KMS-11 (cell line): ENCODE data around the gene SRPRB.

ENCODE experiments used
- H2AFZ ChIP-seq: fragments of 200-600 bp; sonication (generic); 2 replicates; pipeline ENCODE4 v1.6.1; 2016; ENCODE audit warnings: antibody characterized with exemption, mixed run types, low read depth
- H3K27ac ChIP-seq: fragments of 200-600 bp; sonication (generic); 2 replicates; pipeline ENCODE4 v1.6.1; 2016; ENCODE audit warnings: mild to moderate bottlenecking, mixed run types
- H3K27me3 ChIP-seq: fragments of 200-600 bp; sonication (generic); 2 replicates; pipeline ENCODE4 v1.6.1; 2017; ENCODE audit warnings: mild to moderate bottlenecking, low read depth, mixed run types, moderate library complexity; ENCODE audit not compliant: insufficient read depth
- H3K36me3 ChIP-seq: fragments of 200-600 bp; sonication (generic); 2 replicates; pipeline ENCODE4 v1.6.1; 2017; ENCODE audit warnings: mild to moderate bottlenecking, mixed run types; ENCODE audit not compliant: insufficient read depth
- H3K4me1 ChIP-seq: fragments of 200-600 bp; sonication (generic); 2 replicates; pipeline ENCODE4 v1.6.1; 2016; ENCODE audit warnings: mild to moderate bottlenecking, low read depth, mixed run types; ENCODE audit not compliant: poor library complexity, severe bottlenecking
- H3K4me2 ChIP-seq: fragments of 200-600 bp; sonication (generic); 2 replicates; pipeline ENCODE4 v1.7.0; 2016; ENCODE audit warnings: mild to moderate bottlenecking, mixed run types
- H3K4me3 ChIP-seq: fragments of 200-600 bp; sonication (generic); IDR thresholded peaks from 2 replicates; pipeline ENCODE4 v1.6.1; 2017; ENCODE audit warnings: low read depth, low read length, mixed read lengths; ENCODE audit not compliant: insufficient read depth
- H3K79me2 ChIP-seq: fragments of 200-600 bp; sonication (generic); 2 replicates; pipeline ENCODE4 v1.6.1; 2016; ENCODE audit warnings: low read depth, mixed run types; ENCODE audit not compliant: insufficient read depth
- H3K9ac ChIP-seq: fragments of 200-600 bp; sonication (generic); 2 replicates; pipeline ENCODE4 v1.6.1; 2016; ENCODE audit warnings: mild to moderate bottlenecking, mixed run types
- H4K20me1 ChIP-seq: fragments of 200-600 bp; sonication (generic); 2 replicates; pipeline ENCODE4 v1.6.1; 2016; ENCODE audit warnings: mild to moderate bottlenecking, mixed run types; ENCODE audit not compliant: insufficient read depth
- TF ChIP-seq, protein P1 (sequence below): fragments of 200-600 bp; sonication (generic); conservative IDR thresholded peaks from 2 replicates; pipeline ENCODE4 v1.6.1; 2017; ENCODE audit warnings: low read depth, mild to moderate bottlenecking, antibody characterized with exemption, low read length, moderate library complexity, mixed read lengths

The SRPRB gene

DNA sequence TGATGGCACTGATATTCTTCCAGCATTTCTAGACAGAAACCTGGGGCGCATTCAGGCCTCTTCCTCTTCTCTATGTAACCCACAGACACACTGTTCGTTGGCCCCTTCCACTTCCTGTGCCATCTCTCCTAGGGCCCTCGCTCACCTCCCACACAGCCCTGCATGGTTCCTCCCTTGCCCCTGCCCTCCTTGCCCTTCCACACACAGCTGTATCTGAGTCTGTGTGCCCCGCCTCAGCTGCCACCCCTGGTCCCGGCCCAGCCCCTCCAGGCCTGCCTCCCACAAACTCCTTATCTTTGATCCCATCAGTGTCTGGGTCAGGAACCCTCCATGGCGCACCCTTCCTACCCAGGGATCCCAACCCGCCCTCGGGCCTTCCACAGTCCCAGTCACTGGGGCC, 52.2 kb downstream of the SRPRB start:
- no peaks in the 10 kb centered on the region for H3K27me3 ChIP-seq
- H3K4me3 ChIP-seq: no peak overlapping the region
- no peaks in the 10 kb centered on the region for H3K36me3 ChIP-seq
- no peak overlapping the region for H3K9ac ChIP-seq
- H4K20me1 ChIP-seq: no peaks in the 10 kb centered on the region
- no peaks in the 10 kb centered on the region for H3K79me2 ChIP-seq
- H3K27ac ChIP-seq: no peak overlapping the region
- no peak overlapping the region for H3K4me2 ChIP-seq
- TF ChIP-seq, protein P1, sequence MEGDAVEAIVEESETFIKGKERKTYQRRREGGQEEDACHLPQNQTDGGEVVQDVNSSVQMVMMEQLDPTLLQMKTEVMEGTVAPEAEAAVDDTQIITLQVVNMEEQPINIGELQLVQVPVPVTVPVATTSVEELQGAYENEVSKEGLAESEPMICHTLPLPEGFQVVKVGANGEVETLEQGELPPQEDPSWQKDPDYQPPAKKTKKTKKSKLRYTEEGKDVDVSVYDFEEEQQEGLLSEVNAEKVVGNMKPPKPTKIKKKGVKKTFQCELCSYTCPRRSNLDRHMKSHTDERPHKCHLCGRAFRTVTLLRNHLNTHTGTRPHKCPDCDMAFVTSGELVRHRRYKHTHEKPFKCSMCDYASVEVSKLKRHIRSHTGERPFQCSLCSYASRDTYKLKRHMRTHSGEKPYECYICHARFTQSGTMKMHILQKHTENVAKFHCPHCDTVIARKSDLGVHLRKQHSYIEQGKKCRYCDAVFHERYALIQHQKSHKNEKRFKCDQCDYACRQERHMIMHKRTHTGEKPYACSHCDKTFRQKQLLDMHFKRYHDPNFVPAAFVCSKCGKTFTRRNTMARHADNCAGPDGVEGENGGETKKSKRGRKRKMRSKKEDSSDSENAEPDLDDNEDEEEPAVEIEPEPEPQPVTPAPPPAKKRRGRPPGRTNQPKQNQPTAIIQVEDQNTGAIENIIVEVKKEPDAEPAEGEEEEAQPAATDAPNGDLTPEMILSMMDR: no peak
- no peaks in the 10 kb centered on the region for H3K4me1 ChIP-seq
- H2AFZ ChIP-seq: no peak overlapping the region

DNA sequence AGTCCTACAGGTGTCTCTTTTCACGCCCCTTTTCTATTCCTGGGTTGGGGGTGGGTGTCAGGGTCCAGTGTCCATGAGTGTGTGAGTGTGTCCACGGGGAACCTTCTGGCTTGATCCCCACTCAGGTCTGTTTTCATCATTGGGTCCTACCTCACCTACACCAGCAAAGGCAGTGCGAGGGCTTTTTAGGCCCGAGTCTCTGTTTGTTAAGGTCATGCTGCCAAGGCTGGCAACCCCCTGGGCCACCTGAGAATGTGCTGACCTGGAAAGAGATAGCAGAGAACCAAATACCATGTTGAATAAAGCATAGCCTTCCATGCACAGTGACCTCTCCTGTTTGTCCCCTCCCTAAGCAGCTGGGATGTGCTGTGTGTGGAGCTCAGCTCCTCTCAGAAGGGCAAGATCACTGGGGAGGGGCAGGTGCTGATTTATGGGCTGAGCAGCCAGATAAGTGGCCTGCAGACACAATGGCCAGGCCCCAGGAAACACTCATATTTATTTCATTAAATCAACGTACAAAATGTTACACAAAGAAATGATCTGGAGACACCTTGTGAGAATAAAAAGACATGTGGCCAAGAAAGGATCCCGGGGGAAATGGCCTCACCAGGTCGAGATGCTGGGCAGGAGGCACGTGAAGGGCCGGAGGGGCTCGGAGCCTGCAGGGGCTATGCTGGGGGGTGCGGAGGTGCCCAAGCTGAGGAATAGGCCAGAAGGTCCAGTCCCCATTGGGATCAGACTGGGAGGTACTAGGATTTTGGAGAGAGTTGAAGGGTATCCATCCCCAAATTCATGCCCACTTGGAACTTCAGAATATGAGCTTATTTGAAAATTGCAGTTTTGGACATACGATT, 54.0 kb downstream of the SRPRB start:
- H3K9ac ChIP-seq: no peak overlapping the region
- H3K79me2 ChIP-seq: no peaks in the 10 kb centered on the region

DNA sequence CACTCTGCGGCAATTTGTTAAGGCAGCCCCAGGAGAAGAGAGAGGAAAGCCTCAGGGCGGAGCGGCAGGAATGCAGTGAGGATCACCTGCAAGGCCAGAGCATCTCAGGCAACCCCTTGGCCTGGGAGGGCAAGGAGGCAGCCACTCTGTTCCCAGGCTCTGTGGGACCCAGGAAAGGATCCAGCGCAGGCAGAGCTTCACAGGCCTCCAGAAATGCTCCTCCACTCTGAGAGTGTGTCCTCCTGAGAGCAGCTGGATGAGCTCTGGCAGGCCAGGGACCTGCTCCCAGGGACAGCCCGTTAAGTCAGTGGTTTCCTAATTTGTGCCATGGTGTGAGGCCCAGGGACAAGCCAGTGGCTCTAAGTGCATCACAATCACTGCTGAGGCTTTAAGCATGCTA, 54.9 kb downstream of the SRPRB start:
- no peaks in the 10 kb centered on the region for H3K4me1 ChIP-seq
- H4K20me1 ChIP-seq: no peaks in the 10 kb centered on the region
- H3K36me3 ChIP-seq: no peaks in the 10 kb centered on the region
- no peak overlapping the region for H3K4me3 ChIP-seq
- no peak overlapping the region for H2AFZ ChIP-seq
- H3K27me3 ChIP-seq: no peaks in the 10 kb centered on the region
- no peak overlapping the region for H3K4me2 ChIP-seq
- TF ChIP-seq, protein P1: no peak
- no peak overlapping the region for H3K27ac ChIP-seq
- H3K9ac ChIP-seq: no peak overlapping the region
- no peaks in the 10 kb centered on the region for H3K79me2 ChIP-seq

More for the DNA sequence above, 54.0 kb downstream of the SRPRB start:
- H3K4me1 ChIP-seq: no peaks in the 10 kb centered on the region
- H3K4me3 ChIP-seq: no peak overlapping the region
- TF ChIP-seq, protein P1: no peak
- no peaks in the 10 kb centered on the region for H3K27me3 ChIP-seq
- no peaks in the 10 kb centered on the region for H4K20me1 ChIP-seq
- no peak overlapping the region for H3K4me2 ChIP-seq
- no peak overlapping the region for H3K27ac ChIP-seq
- no peak overlapping the region for H2AFZ ChIP-seq
- no peaks in the 10 kb centered on the region for H3K36me3 ChIP-seq

DNA sequence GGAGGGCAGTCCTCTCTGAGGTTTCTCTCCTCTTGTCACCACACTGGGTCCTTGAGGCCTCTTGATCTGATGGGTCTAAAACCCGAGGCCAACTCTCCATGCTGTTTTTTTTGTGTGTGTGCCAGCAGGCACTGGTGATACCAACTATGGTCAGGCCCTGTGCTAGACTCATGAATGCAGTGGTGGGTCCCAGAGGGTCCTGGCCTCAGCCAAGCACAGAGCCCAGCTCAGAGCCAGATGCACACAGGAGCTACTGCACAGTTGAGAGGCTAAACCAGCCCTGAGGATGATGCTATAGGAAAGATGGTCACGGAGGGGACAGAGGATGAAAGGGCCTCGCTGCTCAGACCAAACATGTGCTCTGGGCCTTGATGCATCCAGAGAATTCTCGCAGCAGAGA, 56.5 kb downstream of the SRPRB start:
- no peak overlapping the region for H3K4me2 ChIP-seq
- no peaks in the 10 kb centered on the region for H3K27me3 ChIP-seq
- no peaks in the 10 kb centered on the region for H3K4me1 ChIP-seq
- H3K36me3 ChIP-seq: no peaks in the 10 kb centered on the region
- no peak overlapping the region for H3K9ac ChIP-seq
- no peaks in the 10 kb centered on the region for H3K79me2 ChIP-seq
- H4K20me1 ChIP-seq: no peaks in the 10 kb centered on the region
- no peak overlapping the region for H3K27ac ChIP-seq
- TF ChIP-seq, protein P1: no peak
- no peak overlapping the region for H3K4me3 ChIP-seq
- no peak overlapping the region for H2AFZ ChIP-seq
